Progenitor cell of endocrine pancreas (in vitro differentiated cells): ENCODE measurements around the gene NOC2L. TPM values are rescaled to one million over a fixed set of nuclear protein-coding genes. Genes with fewer than 3 reads are reported as not detected.

Experiments used
- DNase-seq: peaks from one replicate; pipeline ENCODE4 v3.0.0; 2021; ENCODE audit warnings: low spot score; ENCODE audit not compliant: unreplicated experiment
- H3K27ac Mint-ChIP-seq: 2 replicates; pipeline ENCODE4 v1.8.0; 2021; ENCODE audit warnings: mild to moderate bottlenecking, moderate library complexity, mixed read lengths
- H3K27me3 Mint-ChIP-seq: 2 replicates; pipeline ENCODE4 v1.8.0; 2021; ENCODE audit warnings: mixed read lengths
- H3K36me3 Mint-ChIP-seq: 2 replicates; pipeline ENCODE4 v1.8.0; 2022; ENCODE audit warnings: mixed read lengths; ENCODE audit not compliant: insufficient read depth
- H3K4me1 Mint-ChIP-seq: 2 replicates; pipeline ENCODE4 v1.8.0; 2021; ENCODE audit warnings: low read depth, mixed read lengths
- H3K4me3 Mint-ChIP-seq: 2 replicates; pipeline ENCODE4 v1.8.0; 2021; ENCODE audit warnings: low read depth, mild to moderate bottlenecking, moderate library complexity, mixed read lengths
- H3K9me3 Mint-ChIP-seq: 2 replicates; pipeline ENCODE4 v1.8.0; 2021; ENCODE audit warnings: low read depth, mixed read lengths
- CTCF ChIP-seq: fragments of 200-600 bp; sonication (generic); IDR thresholded peaks from one replicate; pipeline ENCODE4 v1.5.0; 2021; ENCODE audit warnings: antibody characterized with exemption, mild to moderate bottlenecking; ENCODE audit not compliant: unreplicated experiment
- total RNA-seq: library from RNA; stranded (reverse); gene quantifications from 2 replicates; pipeline ENCODE4 v1.2.1, GENCODE V29; 2021

The NOC2L gene
- total RNA-seq, 1 donor from 2014 or later = 78.2 TPM

DNA sequence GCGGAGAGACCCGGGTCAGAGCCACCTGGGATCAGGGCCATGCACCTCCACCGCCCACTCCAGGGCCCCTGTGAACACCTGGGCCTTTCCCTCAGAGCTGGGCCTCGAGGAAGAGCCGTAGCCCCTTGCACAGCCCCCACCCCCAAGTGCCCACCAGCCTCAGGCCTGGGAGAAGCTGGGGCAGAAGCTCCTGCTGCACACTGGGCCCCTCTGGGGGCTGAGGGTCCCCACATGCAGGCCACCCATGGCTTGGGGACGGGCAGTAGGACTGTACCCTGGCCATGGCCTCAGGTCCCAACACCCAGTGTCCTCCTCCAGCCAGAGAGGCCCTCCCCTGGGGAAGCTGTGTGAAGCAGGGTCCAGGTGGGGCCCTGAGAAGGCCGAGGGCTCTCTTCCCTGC, 6.5 kb downstream of the NOC2L start:
- Mint-ChIP-seq H3K36me3 (peaks cover 20% of the 10 kb centered on the region), H3K9me3 (no peaks in the 10 kb centered on the region), H3K4me3 (no peak overlapping the region), H3K27me3 (no peaks in the 10 kb centered on the region), H3K4me1 (peaks cover 1% of the 10 kb centered on the region), H3K27ac (no peak overlapping the region)
- TF ChIP-seq CTCF = no peak
- no peak for DNase-seq

- no peak overlapping the region for H3K27ac Mint-ChIP-seq
- H3K27me3 Mint-ChIP-seq = no peaks in the 10 kb centered on the region
- no peaks in the 10 kb centered on the region for H3K9me3 Mint-ChIP-seq
- DNase-seq = no peak
- TF ChIP-seq CTCF = no peak
- no peaks in the 10 kb centered on the region for H3K4me1 Mint-ChIP-seq
- H3K36me3 Mint-ChIP-seq = peaks cover 20% of the 10 kb centered on the region
- H3K4me3 Mint-ChIP-seq = no peak overlapping the region
Observed at GRCh38 chr1:952201-952600, 6.9 kb downstream of the NOC2L start.

DNA sequence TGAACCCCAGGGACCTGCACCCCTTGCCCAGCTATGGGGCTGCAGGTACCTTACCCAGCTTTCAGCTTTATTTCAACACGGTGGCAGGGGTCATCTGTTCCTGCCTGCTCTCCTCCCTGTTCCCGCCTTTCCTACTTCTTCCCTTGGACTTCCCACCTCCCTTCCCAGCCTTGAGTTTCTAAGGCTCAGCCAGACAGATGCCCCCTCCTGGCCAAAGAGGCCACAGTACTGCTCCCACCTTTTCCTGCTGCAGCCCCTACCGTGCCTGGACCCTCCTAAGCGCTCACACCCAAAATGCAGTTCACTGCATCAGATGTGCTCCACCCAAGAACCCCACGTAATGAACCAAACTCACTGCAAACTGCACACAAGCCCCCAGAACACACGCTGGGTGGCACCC, 7.7 kb downstream of the NOC2L start:
- peak; percentile 48 for TF ChIP-seq CTCF
- no peaks in the 10 kb centered on the region for H3K4me1 Mint-ChIP-seq
- no peak for DNase-seq
- H3K4me3 Mint-ChIP-seq = no peak overlapping the region
- no peak overlapping the region for H3K27ac Mint-ChIP-seq
- peaks cover 22% of the 10 kb centered on the region for H3K36me3 Mint-ChIP-seq
- no peaks in the 10 kb centered on the region for H3K9me3 Mint-ChIP-seq
- H3K27me3 Mint-ChIP-seq = no peaks in the 10 kb centered on the region

DNA sequence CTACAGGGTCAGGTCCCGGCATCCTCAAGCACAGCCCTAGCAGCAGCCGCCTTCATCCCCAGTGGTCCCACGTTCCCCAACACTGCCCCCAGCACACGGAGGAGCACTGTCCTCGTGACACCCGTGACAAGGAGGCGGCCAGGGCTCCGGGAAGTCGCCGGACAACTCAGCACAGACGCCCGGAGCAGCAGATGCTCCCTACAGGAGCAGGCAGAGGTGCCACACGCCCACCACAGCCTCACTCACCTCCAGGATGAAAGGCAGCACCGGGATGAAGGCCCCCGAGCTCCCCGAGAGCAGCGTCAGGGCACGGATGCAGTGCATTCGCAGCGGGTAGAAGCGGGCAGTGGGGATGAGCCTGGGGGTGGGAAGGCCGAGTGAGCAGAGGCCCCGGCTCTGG, 8.2 kb downstream of the NOC2L start:
- Mint-ChIP-seq H3K4me3 (no peak overlapping the region), H3K9me3 (no peaks in the 10 kb centered on the region), H3K27ac (no peak overlapping the region), H3K36me3 (peaks cover 23% of the 10 kb centered on the region), H3K27me3 (no peaks in the 10 kb centered on the region), H3K4me1 (no peaks in the 10 kb centered on the region)
- no peak for DNase-seq
- no peak for TF ChIP-seq CTCF

GRCh38 chr1:950268-950667, 8.8 kb downstream of the NOC2L start:
- TF ChIP-seq CTCF = no peak
- Mint-ChIP-seq H3K27ac (no peak overlapping the region), H3K9me3 (no peaks in the 10 kb centered on the region), H3K36me3 (peaks cover 23% of the 10 kb centered on the region), H3K27me3 (no peaks in the 10 kb centered on the region), H3K4me1 (no peaks in the 10 kb centered on the region), H3K4me3 (no peak overlapping the region)
- no peak for DNase-seq
